ENCODE results near the gene HHATL.

DNA sequence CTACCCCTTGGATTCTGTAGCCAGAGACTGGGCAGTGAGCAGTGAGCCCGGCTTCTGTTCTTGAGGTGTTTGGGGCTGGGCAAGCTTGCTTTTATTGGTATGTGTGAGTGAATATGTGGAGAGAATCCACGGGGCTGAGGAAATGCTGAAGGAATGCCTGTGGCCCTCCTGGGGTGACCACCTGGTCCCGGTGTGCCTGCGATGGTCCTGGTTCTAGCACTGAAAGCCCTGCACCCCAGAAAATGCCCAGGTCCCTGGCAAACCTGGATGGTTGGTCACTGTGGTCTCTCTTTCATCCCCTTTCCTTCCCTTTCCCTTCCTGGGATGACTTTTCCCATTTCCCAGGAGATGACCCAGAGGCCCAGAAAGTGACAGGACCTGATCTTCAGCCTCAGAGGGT, 44.9 kb downstream of the HHATL start:
- TF ChIP-seq GATA2 (IDR thresholded peaks at IDR 0.05; ENCODE audit: low read depth, low read length) (no peak), GATA3 (IDR thresholded peaks at IDR 0.05; ENCODE audit: low read depth, low read length) (no peak)

Measured in SH-SY5Y (cell line).